ENCODE measurements around the gene KCNIP4.

KCNIP4 gene

DNA sequence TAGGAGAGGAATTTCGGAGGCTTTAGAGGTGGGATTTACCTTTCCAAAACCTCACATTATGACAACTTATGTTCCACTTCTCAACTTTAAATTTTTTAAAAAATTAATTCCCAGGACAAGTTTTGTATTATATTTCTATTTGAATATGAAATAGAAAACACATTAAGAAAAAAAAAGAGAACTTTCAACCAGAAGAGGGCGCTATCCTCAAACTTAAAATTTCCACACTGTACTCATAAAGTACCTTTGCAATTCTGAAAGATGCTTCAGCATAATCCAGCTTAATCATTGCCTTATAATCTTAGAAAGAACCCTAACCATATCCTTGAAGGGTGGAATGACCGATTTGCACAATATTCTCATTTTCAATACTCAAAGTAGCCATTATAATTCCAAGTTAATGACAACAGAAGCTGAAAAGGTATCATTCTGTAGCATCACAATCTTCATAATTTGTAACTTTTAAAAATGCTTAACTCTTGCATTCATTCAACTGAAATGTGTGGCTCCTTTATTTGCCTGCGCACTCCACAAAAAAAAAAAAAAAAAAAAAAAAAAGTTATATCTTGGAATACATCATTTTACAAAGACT is 158.0 kb downstream of the KCNIP4 start:
- no peaks in the 10 kb centered on the region for H3K36me3 ChIP-seq (ENCODE audit: low read depth)
- peaks cover 14% of the 10 kb centered on the region for H3K4me1 ChIP-seq (ENCODE audit: insufficient read depth, poor library complexity, severe bottlenecking)
- H3K4me3 ChIP-seq (ENCODE audit: severe bottlenecking) = no peak overlapping the region
- H3K9me3 ChIP-seq (ENCODE audit: severe bottlenecking) = no peaks in the 10 kb centered on the region
- DNase-seq (ENCODE audit: low spot score) = no peak
- H3K27me3 ChIP-seq (ENCODE audit: insufficient read depth, poor library complexity, severe bottlenecking) = no peaks in the 10 kb centered on the region
- TF ChIP-seq, protein P1, sequence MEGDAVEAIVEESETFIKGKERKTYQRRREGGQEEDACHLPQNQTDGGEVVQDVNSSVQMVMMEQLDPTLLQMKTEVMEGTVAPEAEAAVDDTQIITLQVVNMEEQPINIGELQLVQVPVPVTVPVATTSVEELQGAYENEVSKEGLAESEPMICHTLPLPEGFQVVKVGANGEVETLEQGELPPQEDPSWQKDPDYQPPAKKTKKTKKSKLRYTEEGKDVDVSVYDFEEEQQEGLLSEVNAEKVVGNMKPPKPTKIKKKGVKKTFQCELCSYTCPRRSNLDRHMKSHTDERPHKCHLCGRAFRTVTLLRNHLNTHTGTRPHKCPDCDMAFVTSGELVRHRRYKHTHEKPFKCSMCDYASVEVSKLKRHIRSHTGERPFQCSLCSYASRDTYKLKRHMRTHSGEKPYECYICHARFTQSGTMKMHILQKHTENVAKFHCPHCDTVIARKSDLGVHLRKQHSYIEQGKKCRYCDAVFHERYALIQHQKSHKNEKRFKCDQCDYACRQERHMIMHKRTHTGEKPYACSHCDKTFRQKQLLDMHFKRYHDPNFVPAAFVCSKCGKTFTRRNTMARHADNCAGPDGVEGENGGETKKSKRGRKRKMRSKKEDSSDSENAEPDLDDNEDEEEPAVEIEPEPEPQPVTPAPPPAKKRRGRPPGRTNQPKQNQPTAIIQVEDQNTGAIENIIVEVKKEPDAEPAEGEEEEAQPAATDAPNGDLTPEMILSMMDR (IDR thresholded peaks at IDR 0.05; ENCODE audit: poor library complexity, severe bottlenecking) = peak; percentile 64
- H3K27ac ChIP-seq (ENCODE audit: poor library complexity, severe bottlenecking) = no peak overlapping the region
- ATAC-seq (ENCODE audit: low read depth) = no peak

DNA sequence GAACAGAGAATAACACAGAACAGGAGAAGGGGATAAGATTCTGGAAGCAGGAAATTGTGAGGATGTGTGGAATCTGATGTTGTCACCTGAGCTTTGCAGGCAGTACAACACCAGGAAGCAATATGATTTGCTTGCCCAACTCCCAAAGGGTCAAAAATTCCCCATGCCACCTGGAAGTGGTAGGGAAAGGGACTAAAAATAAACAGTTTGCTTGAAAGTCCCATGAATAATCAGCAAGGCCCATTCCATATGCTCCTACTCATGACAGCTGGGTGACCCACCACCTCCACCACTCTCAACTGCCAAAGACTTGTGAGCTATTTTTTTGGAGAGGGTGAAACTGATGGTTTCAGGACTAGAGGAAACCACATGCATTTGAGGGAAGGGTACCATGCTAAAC is 168.4 kb downstream of the KCNIP4 start:
- H3K27ac ChIP-seq (ENCODE audit: poor library complexity, severe bottlenecking) = no peak overlapping the region
- DNase-seq (ENCODE audit: low spot score) (no peak), ATAC-seq (ENCODE audit: low read depth) (no peak)
- H3K9me3 ChIP-seq (ENCODE audit: severe bottlenecking) = no peaks in the 10 kb centered on the region
- no peaks in the 10 kb centered on the region for H3K27me3 ChIP-seq (ENCODE audit: insufficient read depth, poor library complexity, severe bottlenecking)
- H3K4me3 ChIP-seq (ENCODE audit: severe bottlenecking) = no peak overlapping the region
- no peaks in the 10 kb centered on the region for H3K4me1 ChIP-seq (ENCODE audit: insufficient read depth, poor library complexity, severe bottlenecking)
- H3K36me3 ChIP-seq (ENCODE audit: low read depth) = no peaks in the 10 kb centered on the region
- TF ChIP-seq, protein P1 (IDR thresholded peaks at IDR 0.05; ENCODE audit: poor library complexity, severe bottlenecking) = no peak

- TF ChIP-seq, protein P1 (IDR thresholded peaks at IDR 0.05; ENCODE audit: poor library complexity, severe bottlenecking) = no peak
- no peak overlapping the region for H3K4me3 ChIP-seq (ENCODE audit: severe bottlenecking)
- H3K9me3 ChIP-seq (ENCODE audit: severe bottlenecking) = no peaks in the 10 kb centered on the region
- DNase-seq (ENCODE audit: low spot score) (no peak), ATAC-seq (ENCODE audit: low read depth) (no peak)
- H3K27ac ChIP-seq (ENCODE audit: poor library complexity, severe bottlenecking) = no peak overlapping the region
- no peaks in the 10 kb centered on the region for H3K27me3 ChIP-seq (ENCODE audit: insufficient read depth, poor library complexity, severe bottlenecking)
- no peaks in the 10 kb centered on the region for H3K36me3 ChIP-seq (ENCODE audit: low read depth)
- no peaks in the 10 kb centered on the region for H3K4me1 ChIP-seq (ENCODE audit: insufficient read depth, poor library complexity, severe bottlenecking)
These were observed 169.9 kb downstream of the KCNIP4 start for GRCh38 chr4:21778702-21779101.

GRCh38 chr4:21775703-21776102 is 172.9 kb downstream of the KCNIP4 start:
- no peak overlapping the region for H3K27ac ChIP-seq (ENCODE audit: poor library complexity, severe bottlenecking)
- H3K36me3 ChIP-seq (ENCODE audit: low read depth) = no peaks in the 10 kb centered on the region
- DNase-seq (ENCODE audit: low spot score) (no peak), ATAC-seq (ENCODE audit: low read depth) (no peak)
- no peak overlapping the region for H3K4me3 ChIP-seq (ENCODE audit: severe bottlenecking)
- no peaks in the 10 kb centered on the region for H3K27me3 ChIP-seq (ENCODE audit: insufficient read depth, poor library complexity, severe bottlenecking)
- no peaks in the 10 kb centered on the region for H3K9me3 ChIP-seq (ENCODE audit: severe bottlenecking)
- TF ChIP-seq, protein P1 (IDR thresholded peaks at IDR 0.05; ENCODE audit: poor library complexity, severe bottlenecking) = no peak
- no peaks in the 10 kb centered on the region for H3K4me1 ChIP-seq (ENCODE audit: insufficient read depth, poor library complexity, severe bottlenecking)

DNA sequence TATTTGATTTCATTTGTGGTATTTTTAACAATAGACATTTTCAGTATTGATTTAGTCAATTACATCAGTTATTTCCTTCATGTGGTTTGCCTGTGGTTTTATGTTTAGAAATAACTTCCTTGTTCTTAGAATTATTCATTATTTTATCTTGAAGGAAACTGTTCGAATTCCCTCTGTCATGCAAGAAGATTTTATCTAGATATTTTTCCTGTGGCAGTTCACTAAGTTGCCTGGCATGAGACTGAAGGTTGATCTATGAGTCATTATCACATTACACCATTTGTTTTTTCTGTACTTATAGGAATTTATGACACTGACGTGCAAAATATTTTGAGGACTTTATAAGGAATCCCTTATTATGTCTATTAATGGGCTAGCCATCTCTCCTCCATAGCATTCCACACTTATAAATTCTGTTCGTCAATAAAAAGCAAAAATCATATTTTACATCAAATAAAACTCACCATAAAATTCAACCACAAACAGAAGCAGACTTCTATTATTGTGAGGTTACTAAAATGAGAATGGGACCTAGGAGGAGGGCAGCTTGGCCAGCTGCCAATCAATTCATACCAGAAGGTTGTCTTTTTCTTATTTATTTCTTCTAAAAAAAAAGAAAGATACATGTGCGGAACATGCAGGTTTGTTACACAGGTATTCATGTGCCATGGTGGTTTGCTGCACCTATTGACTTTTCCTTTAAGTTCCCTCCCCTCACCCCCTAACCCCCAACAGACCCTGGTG is 179.0 kb downstream of the KCNIP4 start:
- ATAC-seq (ENCODE audit: low read depth) = peak; percentile 78
- TF ChIP-seq, protein P1 (IDR thresholded peaks at IDR 0.05; ENCODE audit: poor library complexity, severe bottlenecking) = no peak
- Histone ChIP-seq H3K36me3 (ENCODE audit: low read depth) (no peaks in the 10 kb centered on the region), H3K9me3 (ENCODE audit: severe bottlenecking) (no peaks in the 10 kb centered on the region), H3K27ac (ENCODE audit: poor library complexity, severe bottlenecking) (peak overlapping the region; percentile 71), H3K4me1 (ENCODE audit: insufficient read depth, poor library complexity, severe bottlenecking) (peaks cover 14% of the 10 kb centered on the region), H3K27me3 (ENCODE audit: insufficient read depth, poor library complexity, severe bottlenecking) (no peaks in the 10 kb centered on the region), H3K4me3 (ENCODE audit: severe bottlenecking) (no peak overlapping the region)
- no peak for DNase-seq (ENCODE audit: low spot score)
